ENCODE results near the gene SPAAR. TPM values are rescaled to one million over a fixed set of nuclear protein-coding genes. Genes with fewer than 3 reads are reported as not detected.

Gene SPAAR
- total RNA-seq, 2 experiments from 2014 or later: not detected

Other genes with a start within 250 kb of the SPAAR start
- 10 to 100 TPM; 12.6 to 13.7 TPM for gene ARHGEF39, start 244.3 kb upstream of the SPAAR start, total RNA-seq
- gene CA9, start 235.6 kb upstream of the SPAAR start, total RNA-seq: 1 to 10 TPM; 5.5 to 6.2 TPM
- 1 to 10 TPM; 3.7 to 3.9 TPM for gene TPM2, start 219.6 kb upstream of the SPAAR start, total RNA-seq
- gene TLN1, start 177.3 kb upstream of the SPAAR start, total RNA-seq: 100 to 1,000 TPM; 233 to 235 TPM
- 10 to 100 TPM; 32.0 to 33.4 TPM for gene CREB3, start 176.8 kb upstream of the SPAAR start, total RNA-seq
- gene GBA2, start 160.3 kb upstream of the SPAAR start, total RNA-seq: 10 to 100 TPM; 38.7 to 40.1 TPM
- 10 to 100 TPM; 17.1 to 17.3 TPM for gene RGP1, start 160.2 kb upstream of the SPAAR start, total RNA-seq
- under 1 TPM in 1 of 2 experiments, not detected in 1; 0.65 TPM for gene MSMP, start 155.2 kb upstream of the SPAAR start, total RNA-seq
- gene NPR2, start 117.9 kb upstream of the SPAAR start, total RNA-seq: 1 to 10 TPM; 9.7 TPM
- 1 to 10 TPM; 1.0 to 1.2 TPM for gene SPAG8, start 97.2 kb upstream of the SPAAR start, total RNA-seq
- gene HINT2, start 94.4 kb upstream of the SPAAR start, total RNA-seq: 10 to 100 TPM; 67.7 to 70.8 TPM
- not detected for gene FAM221B, start 80.8 kb upstream of the SPAAR start, total RNA-seq
- 1 to 10 TPM; 2.2 to 2.4 TPM for gene TMEM8B, start 80.3 kb upstream of the SPAAR start, total RNA-seq
- gene OR13J1, start 39.1 kb upstream of the SPAAR start, total RNA-seq: not detected
- not detected for gene HRCT1, start 3.3 kb upstream of the SPAAR start, total RNA-seq
- gene OR2S2, start 48.7 kb downstream of the SPAAR start, total RNA-seq: not detected
- 1 to 10 TPM; 4.2 to 4.4 TPM for gene RECK, start 127.4 kb downstream of the SPAAR start, total RNA-seq
- gene GLIPR2, start 227.2 kb downstream of the SPAAR start, total RNA-seq: 10 to 100 TPM; 13.4 to 14.2 TPM

All from activated CD8-positive, alpha-beta memory T cell treated with anti-CD3 and anti-CD28 coated beads for 36 hours (primary cell).